ENCODE measurements around the gene ADAM12.
A peak's percentile ranks its signal among the peaks of the same experiment; 100 is the strongest.

ADAM12 gene

GRCh38 chr10:126315494-126316177, 72.6 kb downstream of the ADAM12 start:
- no peak overlapping the region for H3K4me3 ChIP-seq (ENCODE audit: low read depth, low read length)
- H3K27me3 ChIP-seq (ENCODE audit: insufficient read depth, low read length): no peaks in the 10 kb centered on the region
- no peaks in the 10 kb centered on the region for H3K79me2 ChIP-seq (ENCODE audit: control insufficient read depth, insufficient read depth, low read length, unreplicated experiment)
- 0 out of 2 replicates have a peak overlapping the region, but pooled peaks have one; percentile 4 for H3K27ac ChIP-seq (ENCODE audit: low read depth, low read length)
- H2AFZ ChIP-seq (ENCODE audit: low read length, unreplicated experiment): no peak overlapping the region
- H3K36me3 ChIP-seq (ENCODE audit: insufficient read depth, low read length): peaks cover 11% of the 10 kb centered on the region; the same call in 1 of the 2 replicates
- peaks cover 12% of the 10 kb centered on the region for H3K4me1 ChIP-seq (ENCODE audit: control insufficient read depth, insufficient read depth, low read length, unreplicated experiment)

GRCh38 chr10:126314863-126315493, 73.3 kb downstream of the ADAM12 start:
- Histone ChIP-seq H3K36me3 (ENCODE audit: insufficient read depth, low read length) (peaks cover 7% of the 10 kb centered on the region; the same call in 1 of the 2 replicates), H3K27ac (ENCODE audit: low read depth, low read length) (no peak overlapping the region), H3K4me3 (ENCODE audit: low read depth, low read length) (no peak overlapping the region), H3K27me3 (ENCODE audit: insufficient read depth, low read length) (no peaks in the 10 kb centered on the region), H3K4me1 (ENCODE audit: control insufficient read depth, insufficient read depth, low read length, unreplicated experiment) (peaks cover 12% of the 10 kb centered on the region), H3K79me2 (ENCODE audit: control insufficient read depth, insufficient read depth, low read length, unreplicated experiment) (no peaks in the 10 kb centered on the region), H2AFZ (ENCODE audit: low read length, unreplicated experiment) (no peak overlapping the region)

- no peak overlapping the region for H3K27ac ChIP-seq (ENCODE audit: low read depth, low read length)
Observed at GRCh38 chr10:126312167-126312566, 76.1 kb downstream of the ADAM12 start.

GRCh38 chr10:126309228-126309883, 78.9 kb downstream of the ADAM12 start:
- H3K27me3 ChIP-seq (ENCODE audit: insufficient read depth, low read length): no peaks in the 10 kb centered on the region
- H3K4me3 ChIP-seq (ENCODE audit: low read depth, low read length): no peak overlapping the region
- no peak overlapping the region for H3K27ac ChIP-seq (ENCODE audit: low read depth, low read length)
- peaks cover 6% of the 10 kb centered on the region; the same call in 1 of the 2 replicates for H3K36me3 ChIP-seq (ENCODE audit: insufficient read depth, low read length)
- no peaks in the 10 kb centered on the region for H3K4me1 ChIP-seq (ENCODE audit: control insufficient read depth, insufficient read depth, low read length, unreplicated experiment)
- H3K79me2 ChIP-seq (ENCODE audit: control insufficient read depth, insufficient read depth, low read length, unreplicated experiment): no peaks in the 10 kb centered on the region
- H2AFZ ChIP-seq (ENCODE audit: low read length, unreplicated experiment): no peak overlapping the region

More at GRCh38 chr10:126312167-126312566, 76.1 kb downstream of the ADAM12 start:
- peaks cover 12% of the 10 kb centered on the region for H3K4me1 ChIP-seq (ENCODE audit: control insufficient read depth, insufficient read depth, low read length, unreplicated experiment)
- no peaks in the 10 kb centered on the region for H3K27me3 ChIP-seq (ENCODE audit: insufficient read depth, low read length)
- H3K36me3 ChIP-seq (ENCODE audit: insufficient read depth, low read length): peaks cover 3% of the 10 kb centered on the region; the same call in 1 of the 2 replicates
- H3K4me3 ChIP-seq (ENCODE audit: low read depth, low read length): no peak overlapping the region
- H2AFZ ChIP-seq (ENCODE audit: low read length, unreplicated experiment): no peak overlapping the region
- H3K79me2 ChIP-seq (ENCODE audit: control insufficient read depth, insufficient read depth, low read length, unreplicated experiment): no peaks in the 10 kb centered on the region

- H2AFZ ChIP-seq (ENCODE audit: low read length, unreplicated experiment): no peak overlapping the region
Observed at GRCh38 chr10:126302826-126303665, 85.2 kb downstream of the ADAM12 start.

GRCh38 chr10:126302476-126302756, 85.9 kb downstream of the ADAM12 start:
- Histone ChIP-seq H2AFZ (ENCODE audit: low read length, unreplicated experiment) (peak overlapping the region; percentile 75), H3K27me3 (ENCODE audit: insufficient read depth, low read length) (no peaks in the 10 kb centered on the region), H3K79me2 (ENCODE audit: control insufficient read depth, insufficient read depth, low read length, unreplicated experiment) (peaks cover 12% of the 10 kb centered on the region), H3K4me3 (ENCODE audit: low read depth, low read length) (peak overlapping the region; percentile 58), H3K27ac (ENCODE audit: low read depth, low read length) (no peak overlapping the region), H3K4me1 (ENCODE audit: control insufficient read depth, insufficient read depth, low read length, unreplicated experiment) (peaks cover 11% of the 10 kb centered on the region), H3K36me3 (ENCODE audit: insufficient read depth, low read length) (0 out of 2 replicates have a peak, but pooled peaks cover 13% of the 10 kb centered on the region)

More at GRCh38 chr10:126302826-126303665, 85.2 kb downstream of the ADAM12 start:
- peak overlapping the region; percentile 58 for H3K4me3 ChIP-seq (ENCODE audit: low read depth, low read length)
- peaks cover 11% of the 10 kb centered on the region for H3K4me1 ChIP-seq (ENCODE audit: control insufficient read depth, insufficient read depth, low read length, unreplicated experiment)
- 0 out of 2 replicates have a peak, but pooled peaks cover 13% of the 10 kb centered on the region for H3K36me3 ChIP-seq (ENCODE audit: insufficient read depth, low read length)
- no peaks in the 10 kb centered on the region for H3K27me3 ChIP-seq (ENCODE audit: insufficient read depth, low read length)
- H3K79me2 ChIP-seq (ENCODE audit: control insufficient read depth, insufficient read depth, low read length, unreplicated experiment): peaks cover 7% of the 10 kb centered on the region
- H3K27ac ChIP-seq (ENCODE audit: low read depth, low read length): no peak overlapping the region

- Histone ChIP-seq H3K27ac (ENCODE audit: low read depth, low read length) (no peak overlapping the region), H3K4me1 (ENCODE audit: control insufficient read depth, insufficient read depth, low read length, unreplicated experiment) (peaks cover 11% of the 10 kb centered on the region), H3K36me3 (ENCODE audit: insufficient read depth, low read length) (0 out of 2 replicates have a peak, but pooled peaks cover 13% of the 10 kb centered on the region), H3K27me3 (ENCODE audit: insufficient read depth, low read length) (no peaks in the 10 kb centered on the region), H3K79me2 (ENCODE audit: control insufficient read depth, insufficient read depth, low read length, unreplicated experiment) (peaks cover 13% of the 10 kb centered on the region), H2AFZ (ENCODE audit: low read length, unreplicated experiment) (peak overlapping the region; percentile 75), H3K4me3 (ENCODE audit: low read depth, low read length) (peak overlapping the region; percentile 58)
Observed at GRCh38 chr10:126301701-126302475, 86.4 kb downstream of the ADAM12 start.

GRCh38 chr10:126294451-126294850, 93.8 kb downstream of the ADAM12 start:
- no peaks in the 10 kb centered on the region for H3K27me3 ChIP-seq (ENCODE audit: insufficient read depth, low read length)
- H3K79me2 ChIP-seq (ENCODE audit: control insufficient read depth, insufficient read depth, low read length, unreplicated experiment): peaks cover 16% of the 10 kb centered on the region
- peaks cover 5% of the 10 kb centered on the region; the same call in 1 of the 2 replicates for H3K36me3 ChIP-seq (ENCODE audit: insufficient read depth, low read length)
- H3K4me1 ChIP-seq (ENCODE audit: control insufficient read depth, insufficient read depth, low read length, unreplicated experiment): no peaks in the 10 kb centered on the region
- H2AFZ ChIP-seq (ENCODE audit: low read length, unreplicated experiment): no peak overlapping the region
- H3K4me3 ChIP-seq (ENCODE audit: low read depth, low read length): no peak overlapping the region
- H3K27ac ChIP-seq (ENCODE audit: low read depth, low read length): no peak overlapping the region

GRCh38 chr10:126290232-126290631, 98.0 kb downstream of the ADAM12 start:
- Histone ChIP-seq H3K79me2 (ENCODE audit: control insufficient read depth, insufficient read depth, low read length, unreplicated experiment) (peaks cover 10% of the 10 kb centered on the region), H3K4me3 (ENCODE audit: low read depth, low read length) (no peak overlapping the region), H3K27ac (ENCODE audit: low read depth, low read length) (no peak overlapping the region), H3K36me3 (ENCODE audit: insufficient read depth, low read length) (peaks cover 5% of the 10 kb centered on the region; the same call in 1 of the 2 replicates), H2AFZ (ENCODE audit: low read length, unreplicated experiment) (no peak overlapping the region), H3K27me3 (ENCODE audit: insufficient read depth, low read length) (no peaks in the 10 kb centered on the region), H3K4me1 (ENCODE audit: control insufficient read depth, insufficient read depth, low read length, unreplicated experiment) (no peaks in the 10 kb centered on the region)
